HepG2 (cell line): Measurements from ENCODE around the gene DNAJC5. TPM values are rescaled to one million over a fixed set of nuclear protein-coding genes. Genes with fewer than 3 reads are reported as not detected.

Source experiments
- CHCHD3 ChIP-seq: sonication (generic); formaldehyde crosslinking; IDR thresholded peaks from 2 replicates; pipeline ENCODE4 v1.8.0; 2022; ENCODE audit warnings: mild to moderate bottlenecking, missing genetic modification reagents, moderate library complexity
- FIP1L1 ChIP-seq: fragments of 200-400 bp; formaldehyde crosslinking; IDR thresholded peaks from 2 replicates; pipeline ENCODE4 v1.6.1; 2018; ENCODE audit warnings: low read depth, mild to moderate bottlenecking, low read length, moderate library complexity, borderline replicate concordance; ENCODE audit not compliant: insufficient read depth
- HDAC6 ChIP-seq: fragments of 200-600 bp; sonication (generic); IDR thresholded peaks from 2 replicates; pipeline ENCODE4 v1.7.0; 2017; ENCODE audit warnings: mild to moderate bottlenecking, antibody characterized with exemption, low read length, low read depth
- IRF2 ChIP-seq: IDR thresholded peaks from 2 replicates; pipeline ENCODE4 v1.6.1; 2018; ENCODE audit warnings: missing genetic modification reagents, missing compliant biosample characterization
- MED8 ChIP-seq: sonication (generic); formaldehyde crosslinking; IDR thresholded peaks from 2 replicates; pipeline ENCODE4 v1.8.1; 2023; ENCODE audit warnings: mild to moderate bottlenecking, missing genetic modification reagents; ENCODE audit not compliant: insufficient replicate concordance
- MXD1 ChIP-seq: sonication (generic); formaldehyde crosslinking; IDR thresholded peaks from 2 replicates; pipeline ENCODE4 v1.4.0; 2020; ENCODE audit warnings: mild to moderate bottlenecking, missing genetic modification reagents
- SP1 ChIP-seq, 2 experiments: fragments of 450-650 bp in 1 of 2; sonication (generic) in 1 of 2; formaldehyde crosslinking in 1 of 2; IDR thresholded peaks; 2 replicates each; pipeline versions ENCODE4 v1.4.0 to v1.6.1; 2016 to 2020; ENCODE audit warnings: missing genetic modification reagents in 1 of 2
- WIZ ChIP-seq: sonication (generic); formaldehyde crosslinking; IDR thresholded peaks from 2 replicates; pipeline ENCODE4 v1.5.1; 2020; ENCODE audit warnings: mild to moderate bottlenecking, missing genetic modification reagents
- ZFY ChIP-seq: sonication (generic); formaldehyde crosslinking; IDR thresholded peaks from 2 replicates; pipeline ENCODE4 v1.4.0; 2020; ENCODE audit warnings: missing genetic modification reagents
- ZNF235 ChIP-seq: sonication (generic); formaldehyde crosslinking; IDR thresholded peaks from 2 replicates; pipeline ENCODE4 v1.8.1; 2023; ENCODE audit warnings: mild to moderate bottlenecking, missing genetic modification reagents, borderline replicate concordance
- ZNF367 ChIP-seq: sonication (generic); formaldehyde crosslinking; IDR thresholded peaks from 2 replicates; pipeline ENCODE4 v1.4.0; 2020; ENCODE audit warnings: missing genetic modification reagents, borderline replicate concordance
- ZNF382 ChIP-seq: sonication (generic); formaldehyde crosslinking; IDR thresholded peaks from 2 replicates; pipeline ENCODE4 v1.5.0; 2020; ENCODE audit warnings: missing genetic modification reagents, mild to moderate bottlenecking, borderline replicate concordance
- ZNF737 ChIP-seq: sonication (generic); formaldehyde crosslinking; IDR thresholded peaks from 2 replicates; pipeline ENCODE4 v1.5.0; 2020; ENCODE audit warnings: missing genetic modification reagents, mild to moderate bottlenecking, borderline replicate concordance
- ZNF891 ChIP-seq: sonication (generic); formaldehyde crosslinking; IDR thresholded peaks from 2 replicates; pipeline ENCODE4 v1.5.0; 2020; ENCODE audit warnings: mild to moderate bottlenecking, missing genetic modification reagents
- ZSCAN30 ChIP-seq: sonication (generic); formaldehyde crosslinking; IDR thresholded peaks from 2 replicates; pipeline ENCODE4 v1.5.0; 2020; ENCODE audit warnings: mild to moderate bottlenecking, missing genetic modification reagents
- polyA plus RNA-seq, 8 experiments: library from polyadenylated mRNA; depleted of rRNA in 3 of 8; stranded (reverse) in 7 of 8; unstranded in 1 of 8; fragments of >200 nt; fragmentation: Illumina TruSeq in 4 of 8; extraction: Trizol in 4 of 8; gene quantifications; 2 replicates each; pipeline versions ENCODE4 v1.2.1 to v1.2.3, GENCODE V29; 2011 to 2016; ENCODE audit warnings: low read depth in 4 of 8, missing spikeins in 1 of 8, mixed read lengths in 1 of 8; ENCODE audit not compliant: insufficient read depth in 1 of 8
- total RNA-seq, 5 experiments: library from RNA; depleted of rRNA; stranded (reverse); fragments of >200 nt; fragmentation: Illumina TruSeq; extraction: Trizol; gene quantifications; 2 replicates each; pipeline ENCODE4 v1.2.3, GENCODE V29; 2016; ENCODE audit warnings: low read depth in 1 of 5
- TF ChIP-seq, protein P1 (sequence below): sonication (generic); formaldehyde crosslinking; IDR thresholded peaks from 2 replicates; pipeline ENCODE4 v1.4.0; 2020; ENCODE audit warnings: missing genetic modification reagents
- TF ChIP-seq, protein P2 (sequence below): sonication (generic); formaldehyde crosslinking; IDR thresholded peaks from 2 replicates; pipeline ENCODE4 v1.8.0; 2022; ENCODE audit warnings: missing genetic modification reagents, mild to moderate bottlenecking, borderline replicate concordance
- TF ChIP-seq, protein P3 (sequence below), 2 experiments: fragments of 450-650 bp in 1 of 2; sonication (generic) in 1 of 2; formaldehyde crosslinking; IDR thresholded peaks; 2 replicates each; pipeline versions ENCODE4 v1.5.0 to v1.8.0; 2020 to 2022; ENCODE audit warnings: mild to moderate bottlenecking in 1 of 2, missing genetic modification reagents in 1 of 2

DNAJC5 gene
- total and polyA plus RNA-seq, 2 of the 13 experiments (the other 11 are each of a cell fraction or from before 2014, with no cell fraction given): 42.8 to 64.5 TPM

DNA sequence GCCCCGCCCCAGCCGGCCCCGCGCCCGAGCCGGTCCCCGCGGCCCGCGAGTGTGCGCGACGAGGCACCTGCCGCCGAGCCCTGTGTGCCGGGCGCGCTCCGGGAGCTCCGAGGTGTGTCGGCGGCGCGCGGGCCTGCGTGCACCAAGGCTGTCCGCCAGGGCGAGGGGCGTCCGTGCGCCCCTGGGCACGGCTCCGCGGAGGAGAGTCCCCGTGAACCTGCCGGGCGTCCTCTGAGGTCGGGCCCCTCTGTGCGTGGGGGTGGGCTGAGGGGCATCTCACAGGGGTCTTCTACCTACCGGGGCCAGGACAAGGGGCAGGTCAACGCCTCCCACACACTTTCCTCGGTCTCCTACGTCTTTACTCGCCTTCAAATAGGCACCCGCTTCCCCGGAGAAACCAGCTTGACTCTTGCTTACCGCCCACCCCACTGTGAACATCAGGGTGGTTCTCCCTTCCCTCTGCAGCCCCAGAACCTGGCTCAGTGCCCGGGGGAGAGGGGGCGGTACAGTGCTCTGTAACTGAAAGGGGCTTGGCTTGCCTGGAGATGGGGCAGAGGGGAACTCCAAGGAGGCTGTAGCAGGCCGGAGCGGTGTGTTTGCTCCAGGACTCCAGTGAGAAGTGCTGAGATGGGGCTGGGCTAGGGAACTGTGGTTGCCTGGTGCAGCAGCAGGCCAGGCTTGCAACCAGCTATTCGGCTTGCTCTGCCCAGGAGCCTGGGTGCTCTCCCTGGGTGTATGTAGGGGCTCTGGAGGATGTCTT is 84.8 kb downstream of the DNAJC5 start, which contains the start of gene SAMD10 (continued):
- TF ChIP-seq, protein P1, sequence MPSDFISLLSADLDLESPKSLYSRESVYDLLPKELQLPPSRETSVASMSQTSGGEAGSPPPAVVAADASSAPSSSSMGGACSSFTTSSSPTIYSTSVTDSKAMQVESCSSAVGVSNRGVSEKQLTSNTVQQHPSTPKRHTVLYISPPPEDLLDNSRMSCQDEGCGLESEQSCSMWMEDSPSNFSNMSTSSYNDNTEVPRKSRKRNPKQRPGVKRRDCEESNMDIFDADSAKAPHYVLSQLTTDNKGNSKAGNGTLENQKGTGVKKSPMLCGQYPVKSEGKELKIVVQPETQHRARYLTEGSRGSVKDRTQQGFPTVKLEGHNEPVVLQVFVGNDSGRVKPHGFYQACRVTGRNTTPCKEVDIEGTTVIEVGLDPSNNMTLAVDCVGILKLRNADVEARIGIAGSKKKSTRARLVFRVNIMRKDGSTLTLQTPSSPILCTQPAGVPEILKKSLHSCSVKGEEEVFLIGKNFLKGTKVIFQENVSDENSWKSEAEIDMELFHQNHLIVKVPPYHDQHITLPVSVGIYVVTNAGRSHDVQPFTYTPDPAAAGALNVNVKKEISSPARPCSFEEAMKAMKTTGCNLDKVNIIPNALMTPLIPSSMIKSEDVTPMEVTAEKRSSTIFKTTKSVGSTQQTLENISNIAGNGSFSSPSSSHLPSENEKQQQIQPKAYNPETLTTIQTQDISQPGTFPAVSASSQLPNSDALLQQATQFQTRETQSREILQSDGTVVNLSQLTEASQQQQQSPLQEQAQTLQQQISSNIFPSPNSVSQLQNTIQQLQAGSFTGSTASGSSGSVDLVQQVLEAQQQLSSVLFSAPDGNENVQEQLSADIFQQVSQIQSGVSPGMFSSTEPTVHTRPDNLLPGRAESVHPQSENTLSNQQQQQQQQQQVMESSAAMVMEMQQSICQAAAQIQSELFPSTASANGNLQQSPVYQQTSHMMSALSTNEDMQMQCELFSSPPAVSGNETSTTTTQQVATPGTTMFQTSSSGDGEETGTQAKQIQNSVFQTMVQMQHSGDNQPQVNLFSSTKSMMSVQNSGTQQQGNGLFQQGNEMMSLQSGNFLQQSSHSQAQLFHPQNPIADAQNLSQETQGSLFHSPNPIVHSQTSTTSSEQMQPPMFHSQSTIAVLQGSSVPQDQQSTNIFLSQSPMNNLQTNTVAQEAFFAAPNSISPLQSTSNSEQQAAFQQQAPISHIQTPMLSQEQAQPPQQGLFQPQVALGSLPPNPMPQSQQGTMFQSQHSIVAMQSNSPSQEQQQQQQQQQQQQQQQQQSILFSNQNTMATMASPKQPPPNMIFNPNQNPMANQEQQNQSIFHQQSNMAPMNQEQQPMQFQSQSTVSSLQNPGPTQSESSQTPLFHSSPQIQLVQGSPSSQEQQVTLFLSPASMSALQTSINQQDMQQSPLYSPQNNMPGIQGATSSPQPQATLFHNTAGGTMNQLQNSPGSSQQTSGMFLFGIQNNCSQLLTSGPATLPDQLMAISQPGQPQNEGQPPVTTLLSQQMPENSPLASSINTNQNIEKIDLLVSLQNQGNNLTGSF: no peak
- TF ChIP-seq HDAC6: no peak
- TF ChIP-seq MXD1: peak; percentile 77
- TF ChIP-seq SP1 (IDR thresholded peaks at IDR 0.05): no peak
- no peak; the same call in 1 of the 2 replicates for TF ChIP-seq SP1 (CRISPR knock-in tag; IDR thresholded peaks at IDR 0.05)
- 0 out of 2 replicates have a peak, but pooled peaks have one; percentile 29 for TF ChIP-seq WIZ (CRISPR knock-in tag)
- TF ChIP-seq, protein P2, sequence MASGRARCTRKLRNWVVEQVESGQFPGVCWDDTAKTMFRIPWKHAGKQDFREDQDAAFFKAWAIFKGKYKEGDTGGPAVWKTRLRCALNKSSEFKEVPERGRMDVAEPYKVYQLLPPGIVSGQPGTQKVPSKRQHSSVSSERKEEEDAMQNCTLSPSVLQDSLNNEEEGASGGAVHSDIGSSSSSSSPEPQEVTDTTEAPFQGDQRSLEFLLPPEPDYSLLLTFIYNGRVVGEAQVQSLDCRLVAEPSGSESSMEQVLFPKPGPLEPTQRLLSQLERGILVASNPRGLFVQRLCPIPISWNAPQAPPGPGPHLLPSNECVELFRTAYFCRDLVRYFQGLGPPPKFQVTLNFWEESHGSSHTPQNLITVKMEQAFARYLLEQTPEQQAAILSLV (CRISPR knock-in tag): peak; percentile 74; the same call in 1 of the 2 replicates
- 0 out of 2 replicates have a peak, but pooled peaks have one; percentile 14 for TF ChIP-seq IRF2 (CRISPR knock-in tag)
- TF ChIP-seq ZNF891 (CRISPR knock-in tag): no peak; the same call in 1 of the 2 replicates
- no peak for TF ChIP-seq ZSCAN30 (CRISPR knock-in tag)
- no peak for TF ChIP-seq ZNF737 (CRISPR knock-in tag)
- no peak for TF ChIP-seq ZNF367
- TF ChIP-seq FIP1L1: no peak
- peak; percentile 85; the same call in 1 of the 2 replicates for TF ChIP-seq ZNF235 (CRISPR knock-in tag)
- 0 out of 2 replicates have a peak, but pooled peaks have one; percentile 64 for TF ChIP-seq CHCHD3 (CRISPR knock-in tag)
- peak; percentile 50 for TF ChIP-seq MED8 (CRISPR knock-in tag)
- peak; percentile 31; the same call in 1 of the 2 replicates for TF ChIP-seq ZFY (CRISPR knock-in tag)
- TF ChIP-seq ZNF382: no peak
- TF ChIP-seq, protein P3, sequence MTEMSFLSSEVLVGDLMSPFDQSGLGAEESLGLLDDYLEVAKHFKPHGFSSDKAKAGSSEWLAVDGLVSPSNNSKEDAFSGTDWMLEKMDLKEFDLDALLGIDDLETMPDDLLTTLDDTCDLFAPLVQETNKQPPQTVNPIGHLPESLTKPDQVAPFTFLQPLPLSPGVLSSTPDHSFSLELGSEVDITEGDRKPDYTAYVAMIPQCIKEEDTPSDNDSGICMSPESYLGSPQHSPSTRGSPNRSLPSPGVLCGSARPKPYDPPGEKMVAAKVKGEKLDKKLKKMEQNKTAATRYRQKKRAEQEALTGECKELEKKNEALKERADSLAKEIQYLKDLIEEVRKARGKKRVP (CRISPR knock-in tag; IDR thresholded peaks at IDR 0.05): peak in 1 of 2 experiments; percentile 31; a peak in 1 of 4 replicates
